Activated naive CD4-positive, alpha-beta T cell (primary cell): ENCODE measurements around the gene RPS10.

Source experiments
- DNase-seq, 4 experiments: peaks; one replicate each; lab custom pipeline; 2025; lab: John Stamatoyannopoulos, UW

RPS10 gene

GRCh38 chr6:34370361-34370760 lies 55.5 kb downstream of the RPS10 start:
- DNase-seq: no peak

- DNase-seq: no peak
Measured at GRCh38 chr6:34369385-34369784, 56.5 kb downstream of the RPS10 start.
